ENCODE data around the gene CCL14. TPM values are rescaled to one million over a fixed set of nuclear protein-coding genes. Genes with fewer than 3 reads are reported as not detected.

The CCL14 gene
- total and polyA plus RNA-seq, 9 of the 15 experiments (the other 6 are each of a cell fraction or from before 2014, with no cell fraction given): not detected

DNA sequence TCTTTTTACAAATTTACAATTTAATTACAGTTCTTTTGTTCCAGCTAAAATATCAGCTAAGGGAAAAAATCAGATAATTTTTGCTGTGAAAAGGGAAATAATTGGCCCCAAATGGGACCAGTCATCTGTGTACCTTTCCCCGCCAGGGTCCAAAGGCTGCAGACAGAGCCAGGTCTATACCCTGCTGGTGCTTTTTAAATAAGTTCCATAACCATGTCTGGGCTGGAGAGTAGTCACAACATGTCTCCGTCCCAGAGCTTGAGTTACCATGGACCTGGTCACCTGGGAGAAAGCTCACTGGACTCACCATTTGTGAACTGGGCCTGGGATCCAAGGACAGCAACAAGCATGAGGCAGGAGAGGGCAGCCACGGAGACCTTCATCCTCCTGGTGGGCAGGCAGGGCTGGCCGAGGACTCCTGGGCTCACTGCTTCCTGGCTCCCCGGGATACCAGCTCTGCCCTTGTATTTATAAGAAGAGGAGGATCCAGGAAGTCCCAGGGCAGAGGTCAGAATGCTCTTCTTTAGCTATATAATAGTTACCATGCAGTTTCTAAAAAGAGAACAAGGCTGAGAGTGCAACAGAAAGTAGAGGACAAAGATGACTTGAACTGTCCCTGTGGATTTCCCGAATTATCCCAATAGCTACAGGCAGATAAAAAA, 14.7 kb upstream of the CCL14 start, which contains the start of gene CCL15 (continued):
- TF ChIP-seq, protein P1, sequence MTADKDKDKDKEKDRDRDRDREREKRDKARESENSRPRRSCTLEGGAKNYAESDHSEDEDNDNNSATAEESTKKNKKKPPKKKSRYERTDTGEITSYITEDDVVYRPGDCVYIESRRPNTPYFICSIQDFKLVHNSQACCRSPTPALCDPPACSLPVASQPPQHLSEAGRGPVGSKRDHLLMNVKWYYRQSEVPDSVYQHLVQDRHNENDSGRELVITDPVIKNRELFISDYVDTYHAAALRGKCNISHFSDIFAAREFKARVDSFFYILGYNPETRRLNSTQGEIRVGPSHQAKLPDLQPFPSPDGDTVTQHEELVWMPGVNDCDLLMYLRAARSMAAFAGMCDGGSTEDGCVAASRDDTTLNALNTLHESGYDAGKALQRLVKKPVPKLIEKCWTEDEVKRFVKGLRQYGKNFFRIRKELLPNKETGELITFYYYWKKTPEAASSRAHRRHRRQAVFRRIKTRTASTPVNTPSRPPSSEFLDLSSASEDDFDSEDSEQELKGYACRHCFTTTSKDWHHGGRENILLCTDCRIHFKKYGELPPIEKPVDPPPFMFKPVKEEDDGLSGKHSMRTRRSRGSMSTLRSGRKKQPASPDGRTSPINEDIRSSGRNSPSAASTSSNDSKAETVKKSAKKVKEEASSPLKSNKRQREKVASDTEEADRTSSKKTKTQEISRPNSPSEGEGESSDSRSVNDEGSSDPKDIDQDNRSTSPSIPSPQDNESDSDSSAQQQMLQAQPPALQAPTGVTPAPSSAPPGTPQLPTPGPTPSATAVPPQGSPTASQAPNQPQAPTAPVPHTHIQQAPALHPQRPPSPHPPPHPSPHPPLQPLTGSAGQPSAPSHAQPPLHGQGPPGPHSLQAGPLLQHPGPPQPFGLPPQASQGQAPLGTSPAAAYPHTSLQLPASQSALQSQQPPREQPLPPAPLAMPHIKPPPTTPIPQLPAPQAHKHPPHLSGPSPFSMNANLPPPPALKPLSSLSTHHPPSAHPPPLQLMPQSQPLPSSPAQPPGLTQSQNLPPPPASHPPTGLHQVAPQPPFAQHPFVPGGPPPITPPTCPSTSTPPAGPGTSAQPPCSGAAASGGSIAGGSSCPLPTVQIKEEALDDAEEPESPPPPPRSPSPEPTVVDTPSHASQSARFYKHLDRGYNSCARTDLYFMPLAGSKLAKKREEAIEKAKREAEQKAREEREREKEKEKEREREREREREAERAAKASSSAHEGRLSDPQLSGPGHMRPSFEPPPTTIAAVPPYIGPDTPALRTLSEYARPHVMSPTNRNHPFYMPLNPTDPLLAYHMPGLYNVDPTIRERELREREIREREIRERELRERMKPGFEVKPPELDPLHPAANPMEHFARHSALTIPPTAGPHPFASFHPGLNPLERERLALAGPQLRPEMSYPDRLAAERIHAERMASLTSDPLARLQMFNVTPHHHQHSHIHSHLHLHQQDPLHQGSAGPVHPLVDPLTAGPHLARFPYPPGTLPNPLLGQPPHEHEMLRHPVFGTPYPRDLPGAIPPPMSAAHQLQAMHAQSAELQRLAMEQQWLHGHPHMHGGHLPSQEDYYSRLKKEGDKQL (CRISPR knock-in tag; IDR thresholded peaks at IDR 0.05; ENCODE audit: borderline replicate concordance): no peak
- TF ChIP-seq MIER1 (IDR thresholded peaks at IDR 0.05; ENCODE audit: low read depth): no peak

DNA sequence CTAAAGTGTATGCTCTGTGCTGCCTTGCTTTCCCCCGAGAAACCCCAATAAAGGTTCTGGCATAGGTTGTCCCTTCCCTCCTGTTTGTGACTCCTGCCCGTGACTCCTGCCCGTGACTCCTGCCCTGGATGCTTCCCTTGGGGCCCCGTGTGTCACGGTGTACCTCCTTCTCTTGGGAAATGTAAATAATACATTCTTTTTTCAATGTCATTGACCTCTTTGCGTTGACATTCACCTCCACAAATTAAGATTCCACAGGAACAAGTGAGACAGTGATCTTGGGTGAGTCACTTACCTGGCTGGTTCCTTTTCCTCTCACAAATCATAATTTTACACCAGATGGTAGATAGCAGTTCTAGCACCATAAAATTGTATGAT, 14.2 kb upstream of the CCL14 start:
- BruUV-seq (replicated peaks): no TSS peak
- no peak overlapping the region for H2AFZ ChIP-seq (ENCODE audit: low read depth, low read length)
- TF ChIP-seq, protein P2, sequence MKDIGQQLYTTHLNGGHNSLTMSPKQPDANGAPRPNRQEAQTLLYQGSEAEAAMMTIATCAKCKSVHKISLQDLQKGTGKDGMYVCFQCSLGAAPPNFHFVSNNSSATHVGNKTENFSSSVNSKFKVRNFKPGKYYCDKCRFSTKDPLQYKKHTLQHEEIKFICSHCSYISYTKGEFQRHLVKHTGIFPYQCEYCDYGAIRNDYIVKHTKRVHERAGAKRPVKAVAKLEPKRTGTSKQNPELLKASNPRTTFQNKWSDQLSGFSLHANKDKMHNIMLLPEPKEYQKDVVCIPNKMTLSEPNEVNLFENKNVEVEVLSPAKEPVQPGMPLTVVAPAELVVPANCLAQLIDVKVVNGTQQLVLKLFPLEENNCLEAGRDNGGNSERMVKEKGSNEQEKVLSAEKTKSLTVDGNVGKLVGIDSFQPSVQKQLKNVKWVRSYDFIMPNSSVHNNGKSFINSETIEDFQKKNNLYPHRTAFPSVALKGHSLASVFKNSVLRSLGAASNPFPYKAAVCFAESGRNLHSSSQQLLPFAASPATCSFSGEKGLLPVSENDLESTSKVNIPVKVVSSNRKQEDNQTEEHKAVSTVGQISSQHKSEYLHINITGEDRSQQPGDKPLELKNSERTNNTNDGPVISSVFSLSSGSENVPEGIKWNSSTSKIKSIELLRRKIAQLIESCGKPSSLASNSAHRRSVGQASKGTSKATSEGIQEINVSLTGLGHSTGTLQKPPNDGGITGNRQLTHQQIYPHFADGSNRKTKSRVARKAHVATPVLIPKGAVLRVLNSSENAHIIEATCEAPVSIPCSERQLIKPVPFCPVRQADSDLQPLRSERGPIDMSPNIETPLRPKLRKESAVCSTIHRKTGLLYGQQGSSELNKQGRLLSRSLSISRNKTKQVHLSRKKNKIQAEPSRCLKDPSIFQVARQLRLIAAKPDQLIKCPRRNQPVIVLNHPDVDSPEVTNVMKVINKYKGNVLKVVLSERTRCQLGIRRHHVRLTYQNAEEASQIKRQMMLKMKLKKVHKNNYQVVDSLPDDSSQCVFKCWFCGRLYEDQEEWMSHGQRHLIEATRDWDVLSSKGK (CRISPR knock-in tag; IDR thresholded peaks at IDR 0.05): no peak
- no peak for TF ChIP-seq TCF3 (CRISPR knock-in tag; IDR thresholded peaks at IDR 0.05)
- TF ChIP-seq, protein P3, sequence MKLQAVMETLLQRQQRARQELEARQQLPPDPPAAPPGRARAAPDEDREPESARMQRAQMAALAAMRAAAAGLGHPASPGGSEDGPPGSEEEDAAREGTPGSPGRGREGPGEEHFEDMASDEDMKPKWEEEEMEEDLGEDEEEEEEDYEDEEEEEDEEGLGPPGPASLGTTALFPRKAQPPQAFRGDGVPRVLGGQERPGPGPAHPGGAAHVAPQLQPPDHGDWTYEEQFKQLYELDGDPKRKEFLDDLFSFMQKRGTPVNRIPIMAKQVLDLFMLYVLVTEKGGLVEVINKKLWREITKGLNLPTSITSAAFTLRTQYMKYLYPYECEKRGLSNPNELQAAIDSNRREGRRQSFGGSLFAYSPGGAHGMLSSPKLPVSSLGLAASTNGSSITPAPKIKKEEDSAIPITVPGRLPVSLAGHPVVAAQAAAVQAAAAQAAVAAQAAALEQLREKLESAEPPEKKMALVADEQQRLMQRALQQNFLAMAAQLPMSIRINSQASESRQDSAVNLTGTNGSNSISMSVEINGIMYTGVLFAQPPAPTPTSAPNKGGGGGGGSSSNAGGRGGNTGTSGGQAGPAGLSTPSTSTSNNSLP (IDR thresholded peaks at IDR 0.05; ENCODE audit: borderline replicate concordance, low read depth, low read length): no peak
- TF ChIP-seq NFRKB (IDR thresholded peaks at IDR 0.05; ENCODE audit: low read depth): no peak
- no peak for TF ChIP-seq ZNF217 (CRISPR knock-in tag; IDR thresholded peaks at IDR 0.05)
- no peak for TF ChIP-seq NEUROD1 (IDR thresholded peaks at IDR 0.05; ENCODE audit: borderline replicate concordance, low read depth, low read length, partially characterized antibody)
- no peak for TF ChIP-seq ZNF23 (CRISPR knock-in tag; IDR thresholded peaks at IDR 0.05)

More for the DNA sequence above, 14.2 kb upstream of the CCL14 start:
- in situ Hi-C loops (cut with MboI): no loop called here
- Histone ChIP-seq H3K9me1 (ENCODE audit: control insufficient read depth, insufficient read depth, low read length) (no peaks in the 10 kb centered on the region), H3K4me3 (no peak overlapping the region), H3K36me3 (ENCODE audit: control insufficient read depth, insufficient read depth, low read length) (no peaks in the 10 kb centered on the region), H4K20me1 (replicated peaks; ENCODE audit: control insufficient read depth, insufficient read depth, low read length) (no peaks in the 10 kb centered on the region), H3K4me2 (ENCODE audit: insufficient read depth, low read length) (no peak overlapping the region), H3K9ac (ENCODE audit: insufficient read depth in 1 of 2, low read depth in 2 of 2, low read length in 2 of 2) (no peak overlapping the region), H3K27me3 (ENCODE audit: control insufficient read depth in 2 of 2, insufficient read depth in 2 of 2, low read length in 2 of 2) (peaks cover 9 to 12% of the 10 kb centered on the region in 2 experiments; a peak in 3 of 5 replicates), H3K27ac (ENCODE audit: extremely low read depth, low read depth, low read length) (no peak overlapping the region), H3K9me3 (replicated peaks; ENCODE audit: control insufficient read depth, insufficient read depth, low read depth, low read length) (no peaks in the 10 kb centered on the region), H3K79me2 (ENCODE audit: control insufficient read depth, insufficient read depth, low read length) (no peaks in the 10 kb centered on the region), H3K4me1 (replicated peaks in 1 of 2; ENCODE audit: control insufficient read depth in 2 of 2, insufficient read depth in 2 of 2, low read length in 2 of 2) (no peaks in the 10 kb centered on the region)
- 2% methylated on average over 6 of the region's 6 CpGs for WGBS (ENCODE audit: insufficient coverage, low coverage, missing lambda C conversion rate)
- FAIRE-seq (no peak), ATAC-seq (no peak), DNase-seq (ENCODE audit: extremely low read depth in 1 of 4, low spot score in 3 of 4) (no peak)
- ChIA-PET CTCF (ENCODE audit: low intra/inter-chr PET ratio) (no interaction called here), POLR2A (no interaction called here)
- intact Hi-C loops (cut with micrococcal nuclease): no loop called here

Measured in K562 (cell line).